Astrocyte (in vitro differentiated cells and primary cell): ENCODE data around the gene FAM193B. TPM values are rescaled to one million over a fixed set of nuclear protein-coding genes. Genes with fewer than 3 reads are reported as not detected.

Experiments used
- DNase-seq: peaks from one replicate; pipeline ENCODE4 v3.0.0-alpha.2; 2010; ENCODE audit warnings: low read depth
- FAIRE-seq: peaks from 2 replicates; lab custom pipeline; 2011; peaks lifted over from hg19 to GRCh38; lab: Jason Lieb, UNC
- H2AFZ ChIP-seq: 2 replicates; pipeline ENCODE4 v1.6.0; 2012; ENCODE audit warnings: low read depth, low read length, inconsistent platforms
- H3K27ac ChIP-seq: 2 replicates; pipeline ENCODE4 v1.5.1; 2011; ENCODE audit warnings: low read depth, low read length, inconsistent platforms
- H3K27me3 ChIP-seq: 2 replicates; pipeline ENCODE4 v1.6.0; 2011; ENCODE audit warnings: low read length, inconsistent platforms; ENCODE audit not compliant: insufficient read depth
- H3K36me3 ChIP-seq: 2 replicates; pipeline ENCODE4 v1.5.1; 2011; ENCODE audit warnings: low read length, inconsistent platforms; ENCODE audit not compliant: insufficient read depth
- H3K4me1 ChIP-seq: 2 replicates; pipeline ENCODE4 v1.5.1; 2011; ENCODE audit warnings: low read length, inconsistent platforms; ENCODE audit not compliant: insufficient read depth
- H3K4me2 ChIP-seq: 2 replicates; pipeline ENCODE4 v1.6.0; 2012; ENCODE audit warnings: low read length, inconsistent platforms
- H3K4me3 ChIP-seq: 2 replicates; pipeline ENCODE4 v1.5.1; 2011; ENCODE audit warnings: low read depth, mild to moderate bottlenecking, low read length, inconsistent platforms; ENCODE audit not compliant: insufficient read depth
- H3K79me2 ChIP-seq: 2 replicates; pipeline ENCODE4 v1.6.0; 2012; ENCODE audit warnings: mild to moderate bottlenecking, low read length, inconsistent platforms; ENCODE audit not compliant: insufficient read depth
- H3K9ac ChIP-seq: 2 replicates; pipeline ENCODE4 v1.6.0; 2012; ENCODE audit warnings: mild to moderate bottlenecking, low read length, inconsistent platforms
- H3K9me3 ChIP-seq: 2 replicates; pipeline ENCODE4 v1.5.1; 2012; ENCODE audit warnings: low read depth, mild to moderate bottlenecking, low read length, inconsistent platforms; ENCODE audit not compliant: insufficient read depth
- H4K20me1 ChIP-seq: 2 replicates; pipeline ENCODE4 v1.6.0; 2012; ENCODE audit warnings: low read length, inconsistent platforms; ENCODE audit not compliant: insufficient read depth
- H3K27ac Mint-ChIP-seq: one replicate; pipeline ENCODE4 v1.8.0; 2021; ENCODE audit warnings: mild to moderate bottlenecking, mixed read lengths; ENCODE audit not compliant: unreplicated experiment
- H3K27me3 Mint-ChIP-seq: one replicate; pipeline ENCODE4 v1.8.0; 2021; ENCODE audit warnings: low read depth, mixed read lengths; ENCODE audit not compliant: unreplicated experiment
- H3K36me3 Mint-ChIP-seq: one replicate; pipeline ENCODE4 v1.8.0; 2021; ENCODE audit warnings: low read depth, mixed read lengths; ENCODE audit not compliant: unreplicated experiment
- H3K4me1 Mint-ChIP-seq: one replicate; pipeline ENCODE4 v1.8.0; 2021; ENCODE audit warnings: low read depth, mixed read lengths; ENCODE audit not compliant: unreplicated experiment
- H3K4me3 Mint-ChIP-seq: one replicate; pipeline ENCODE4 v1.8.0; 2021; ENCODE audit warnings: mild to moderate bottlenecking, moderate library complexity, mixed read lengths; ENCODE audit not compliant: unreplicated experiment
- H3K9me3 Mint-ChIP-seq: one replicate; pipeline ENCODE4 v1.8.0; 2021; ENCODE audit warnings: mild to moderate bottlenecking, mixed read lengths; ENCODE audit not compliant: unreplicated experiment
- CTCF ChIP-seq: IDR thresholded peaks from 2 replicates; pipeline ENCODE4 v1.5.1; 2011; ENCODE audit warnings: low read depth, mild to moderate bottlenecking, inconsistent platforms, low read length, moderate library complexity; ENCODE audit not compliant: insufficient read depth
- EZH2 ChIP-seq: IDR thresholded peaks from 2 replicates; pipeline ENCODE4 v1.6.1; 2012; ENCODE audit warnings: mild to moderate bottlenecking, low read length, inconsistent platforms; ENCODE audit not compliant: insufficient read depth
- total RNA-seq: library from RNA; stranded (reverse); gene quantifications from 2 replicates; pipeline ENCODE4 v1.2.1, GENCODE V29; 2021

FAM193B gene
- total RNA-seq, 1 donor from 2014 or later: 48.3 TPM

GRCh38 chr5:177596775-177597238, 42.4 kb upstream of the FAM193B start:
- H3K4me1 ChIP-seq: peaks cover 16% of the 10 kb centered on the region
- H2AFZ ChIP-seq: no peak overlapping the region
- Mint-ChIP-seq H3K36me3 (peaks cover 24% of the 10 kb centered on the region), H3K27ac (no peak overlapping the region), H3K27me3 (no peaks in the 10 kb centered on the region), H3K9me3 (no peaks in the 10 kb centered on the region), H3K4me1 (peaks cover 13% of the 10 kb centered on the region), H3K4me3 (no peak overlapping the region)
- H4K20me1 ChIP-seq: peaks cover 47% of the 10 kb centered on the region
- no peak for TF ChIP-seq EZH2
- no peak for TF ChIP-seq CTCF
- peaks cover 29% of the 10 kb centered on the region for H3K36me3 ChIP-seq
- FAIRE-seq (no peak), DNase-seq (no peak)
- no peak overlapping the region for H3K4me3 ChIP-seq
- no peak overlapping the region for H3K9ac ChIP-seq
- H3K27me3 ChIP-seq: no peaks in the 10 kb centered on the region
- no peak overlapping the region for H3K4me2 ChIP-seq
- no peaks in the 10 kb centered on the region for H3K9me3 ChIP-seq
- peaks cover 46% of the 10 kb centered on the region for H3K79me2 ChIP-seq
- H3K27ac ChIP-seq: no peak overlapping the region

GRCh38 chr5:177595991-177596774, 41.8 kb upstream of the FAM193B start:
- Histone ChIP-seq H3K4me1 (peaks cover 15% of the 10 kb centered on the region), H3K36me3 (peaks cover 29% of the 10 kb centered on the region), H3K27me3 (no peaks in the 10 kb centered on the region), H3K9ac (no peak overlapping the region), H2AFZ (no peak overlapping the region), H3K79me2 (peaks cover 39% of the 10 kb centered on the region), H3K4me2 (no peak overlapping the region), H3K9me3 (no peaks in the 10 kb centered on the region), H3K4me3 (no peak overlapping the region), H3K27ac (no peak overlapping the region), H4K20me1 (peaks cover 40% of the 10 kb centered on the region)
- Mint-ChIP-seq H3K27me3 (no peaks in the 10 kb centered on the region), H3K4me3 (peak overlapping the region; percentile 10), H3K4me1 (peaks cover 13% of the 10 kb centered on the region), H3K9me3 (no peaks in the 10 kb centered on the region), H3K36me3 (peaks cover 26% of the 10 kb centered on the region), H3K27ac (no peak overlapping the region)
- DNase-seq (no peak), FAIRE-seq (no peak)
- TF ChIP-seq CTCF: no peak
- TF ChIP-seq EZH2: no peak
